Keratinocyte (primary cell): Measurements from ENCODE around the gene GIMAP8. TPM values are rescaled to one million over a fixed set of nuclear protein-coding genes. Genes with fewer than 3 reads are reported as not detected.

Experiments used
- DNase-seq: peaks from one replicate; pipeline ENCODE4 v3.0.0-alpha.2; 2011; ENCODE audit warnings: low read depth, missing footprints, low spot score
- FAIRE-seq: peaks from 2 replicates; lab custom pipeline; 2011; peaks lifted over from hg19 to GRCh38; lab: Jason Lieb, UNC
- H2AFZ ChIP-seq: 2 replicates; pipeline ENCODE4 v1.6.0; 2012; ENCODE audit warnings: low read length, control low read depth, inconsistent platforms; ENCODE audit not compliant: control insufficient read depth
- H3K27ac ChIP-seq: 2 replicates; pipeline ENCODE4 v1.5.1; 2011; ENCODE audit warnings: low read length; ENCODE audit not compliant: control insufficient read depth, insufficient read depth
- H3K27me3 ChIP-seq: 3 replicates; pipeline ENCODE4 v1.6.0; 2011; ENCODE audit warnings: low read length; ENCODE audit not compliant: control insufficient read depth, insufficient read depth; ENCODE audit errors: extremely low read depth
- H3K36me3 ChIP-seq, 2 experiments: 2 replicates in 1 of 2; 3 replicates in 1 of 2; pipeline ENCODE4 v1.5.1; 2011; ENCODE audit warnings: low read length in 2 of 2, mild to moderate bottlenecking in 1 of 2; ENCODE audit not compliant: control insufficient read depth in 2 of 2, insufficient read depth in 2 of 2; ENCODE audit errors: extremely low read depth in 1 of 2
- H3K4me1 ChIP-seq: 3 replicates; pipeline ENCODE4 v1.5.1; 2011; ENCODE audit warnings: low read length; ENCODE audit not compliant: control insufficient read depth, insufficient read depth; ENCODE audit errors: extremely low read depth
- H3K4me2 ChIP-seq: 3 replicates; pipeline ENCODE4 v1.6.0; 2011; ENCODE audit warnings: low read depth, low read length; ENCODE audit not compliant: control insufficient read depth, insufficient read depth; ENCODE audit errors: extremely low read depth
- H3K4me3 ChIP-seq, 3 experiments: fragments of 200-600 bp in 1 of 3; sonication (generic) in 1 of 3; 2 replicates in 2 of 3; 3 replicates in 1 of 3; pipeline ENCODE4 v1.5.1; 2011 to 2016; ENCODE audit warnings: low read length in 3 of 3, mild to moderate bottlenecking in 3 of 3, control low read depth in 2 of 3, inconsistent platforms in 1 of 3, low read depth in 1 of 3, mixed read lengths in 1 of 3, mixed run types in 1 of 3, moderate library complexity in 1 of 3; ENCODE audit not compliant: control insufficient read depth in 2 of 3, insufficient read depth in 2 of 3; ENCODE audit errors: extremely low read depth in 1 of 3
- H3K79me2 ChIP-seq: 2 replicates; pipeline ENCODE4 v1.6.0; 2012; ENCODE audit warnings: low read length; ENCODE audit not compliant: control insufficient read depth, insufficient read depth
- H3K9ac ChIP-seq: 3 replicates; pipeline ENCODE4 v1.6.0; 2011; ENCODE audit warnings: low read length; ENCODE audit not compliant: control insufficient read depth, insufficient read depth; ENCODE audit errors: extremely low read depth
- H3K9me1 ChIP-seq: 3 replicates; pipeline ENCODE4 v1.6.0; 2011; ENCODE audit warnings: low read length; ENCODE audit not compliant: control insufficient read depth, insufficient read depth; ENCODE audit errors: extremely low read depth
- H3K9me3 ChIP-seq: 2 replicates; pipeline ENCODE4 v1.5.1; 2012; ENCODE audit warnings: low read depth, low read length; ENCODE audit not compliant: control insufficient read depth
- H4K20me1 ChIP-seq: 3 replicates; pipeline ENCODE4 v1.6.0; 2011; ENCODE audit warnings: low read length; ENCODE audit not compliant: control insufficient read depth, insufficient read depth; ENCODE audit errors: extremely low read depth
- CTCF ChIP-seq, 3 experiments: IDR thresholded peaks in 1 of 3; conservative IDR thresholded peaks in 1 of 3; optimal IDR thresholded peaks in 1 of 3; 2 replicates in 2 of 3; 3 replicates in 1 of 3; pipeline versions ENCODE3 to v1.5.1; 2011; ENCODE audit warnings: low read length in 3 of 3, mild to moderate bottlenecking in 3 of 3, moderate library complexity in 2 of 3, control low read depth in 1 of 3, inconsistent platforms in 1 of 3; ENCODE audit not compliant: insufficient read depth in 2 of 3; ENCODE audit errors: extremely low read depth in 1 of 3
- EZH2 ChIP-seq: IDR thresholded peaks from one replicate; pipeline ENCODE4 v1.6.1; 2012; ENCODE audit warnings: inconsistent platforms, mild to moderate bottlenecking, low read length, moderate library complexity
- dilution Hi-C: fragments of 300-500 bp; cut with MboI; formaldehyde crosslinking; loops from one replicate; pipeline ENCODE4 v1.7.0; 2020; ENCODE audit warnings: low sequenced_read_pairs; ENCODE audit not compliant: extremely low pct_ligation_motif_present
- polyA minus RNA-seq, 3 experiments: library from RNA; depleted of rRNA, polyadenylated mRNA; stranded (reverse); fragments of >200 nt; gene quantifications; 1 replicate in 1 of 3; 2 replicates in 1 of 3; 3 replicates in 1 of 3; pipeline ENCODE4 v1.2.3, GENCODE V29; 2011
- polyA plus RNA-seq, 5 experiments: library from polyadenylated mRNA; depleted of rRNA in 3 of 5; stranded (reverse) in 3 of 5; stranded (forward) in 1 of 5; unstranded in 1 of 5; fragments of >200 nt; gene quantifications; 1 replicate in 1 of 5; 2 replicates in 3 of 5; 3 replicates in 1 of 5; pipeline versions ENCODE4 v1.2.1 to v1.2.3, GENCODE V29; 2011 to 2012; ENCODE audit warnings: missing spikeins in 2 of 5, low read depth in 1 of 5, low replicate concordance in 1 of 5

The GIMAP8 gene
- 0.06 to 0.26 TPM (median 0.14 TPM) in 3 replicates for polyA plus RNA-seq
- not detected for polyA plus RNA-seq (2011; ENCODE audit: low read depth)
- 0.04 TPM in 2 replicates for polyA plus RNA-seq (2011; cell fraction: cytosol; rRNA removed)
- polyA plus RNA-seq (2011; cell fraction: nucleus; rRNA removed), result 0.11 and 0.13 TPM in 2 replicates
- polyA plus RNA-seq (2012; ENCODE audit: low replicate concordance), result 0.03 and 0.16 TPM in 2 replicates
- 0.10 TPM in 1 of 3 replicates, not detected in the others for polyA minus RNA-seq
- not detected for polyA minus RNA-seq (2011; cell fraction: cytosol; rRNA and poly(A)+ RNA removed)
- not detected in 2 replicates for polyA minus RNA-seq (2011; cell fraction: nucleus; rRNA and poly(A)+ RNA removed)

GRCh38 chr7:150450491-150451001 is at the start of gene GIMAP8:
TSS of gene GIMAP8 (plus strand) at chr7:150450630. CDS start at chr7:150466699, 16,069 bp downstream.
- Histone ChIP-seq H3K27me3 (peaks cover 3% of the 10 kb centered on the region), H3K9me3 (no peaks in the 10 kb centered on the region), H3K4me3 (no peak within 1 kb of the TSS), H3K79me2 (no peaks in the 10 kb centered on the region), H4K20me1 (no peaks in the 10 kb centered on the region), H3K4me2 (no peak within 1 kb of the TSS), H2AFZ (no peak within 1 kb of the TSS), H3K9me1 (no peaks in the 10 kb centered on the region), H3K4me1 (no peaks in the 10 kb centered on the region), H3K9ac (no peak within 1 kb of the TSS), H3K27ac (no peak within 1 kb of the TSS), H3K36me3 (no peaks in the 10 kb centered on the region)
- dilution Hi-C loops, result no loop called here
- DNase-seq, result no peak
- no peak for FAIRE-seq
- no peak for TF ChIP-seq CTCF (optimal IDR thresholded peaks at IDR 0.05 in 1 of 3, IDR thresholded peaks at IDR 0.05 in 1 of 3, conservative IDR thresholded peaks at IDR 0.05 in 1 of 3; ENCODE audit: extremely low read depth in 1 of 3, insufficient read depth in 2 of 3, low read length in 3 of 3)
- no peak for TF ChIP-seq EZH2

GRCh38 chr7:150400788-150401423 is 49.5 kb upstream of the GIMAP8 start:
- Histone ChIP-seq H3K9me3 (no peaks in the 10 kb centered on the region), H3K36me3 (no peaks in the 10 kb centered on the region), H3K4me1 (peaks cover 22% of the 10 kb centered on the region), H2AFZ (no peak overlapping the region), H4K20me1 (no peaks in the 10 kb centered on the region), H3K27ac (no peak overlapping the region), H3K27me3 (no peaks in the 10 kb centered on the region), H3K9ac (no peak overlapping the region), H3K4me2 (no peak overlapping the region), H3K79me2 (no peaks in the 10 kb centered on the region), H3K4me3 (no peak overlapping the region), H3K9me1 (no peaks in the 10 kb centered on the region)
- TF ChIP-seq EZH2 (no peak), CTCF (optimal IDR thresholded peaks at IDR 0.05 in 1 of 3, IDR thresholded peaks at IDR 0.05 in 1 of 3, conservative IDR thresholded peaks at IDR 0.05 in 1 of 3; ENCODE audit: extremely low read depth in 1 of 3, insufficient read depth in 2 of 3, low read length in 3 of 3) (no peak)
- DNase-seq (no peak), FAIRE-seq (no peak)
- dilution Hi-C loops, result no loop called here
